Brain microvascular endothelial cell (primary cell): ENCODE data around the gene MEGF11.

Experiments used
- DNase-seq: peaks from one replicate; pipeline ENCODE4 v3.0.0-alpha.2; 2020
- H3K27ac ChIP-seq: fragments of 250-450 bp; sonication (Bioruptor Pico); 2 replicates; pipeline ENCODE4 v1.5.1; 2020; ENCODE audit warnings: mild to moderate bottlenecking, moderate library complexity
- H3K27me3 ChIP-seq: fragments of 250-450 bp; sonication (Bioruptor Pico); replicated peaks from 2 replicates; pipeline ENCODE4 v1.5.1; 2020; ENCODE audit warnings: mild to moderate bottlenecking
- H3K36me3 ChIP-seq: fragments of 250-450 bp; sonication (Bioruptor Pico); replicated peaks from 2 replicates; pipeline ENCODE4 v1.5.1; 2020; ENCODE audit warnings: mild to moderate bottlenecking
- H3K4me3 ChIP-seq: 2 replicates; pipeline ENCODE4 v1.5.1; 2011; ENCODE audit warnings: low read depth, mild to moderate bottlenecking, control low read depth, low read length, moderate library complexity
- CTCF ChIP-seq: IDR thresholded peaks from 2 replicates; pipeline ENCODE4 v1.5.1; 2011; ENCODE audit warnings: low read depth, mild to moderate bottlenecking, moderate library complexity, low read length, control low read depth, inconsistent platforms; ENCODE audit errors: missing control alignments
- in situ Hi-C: cut with HindIII; loops from 2 replicates; pipeline ENCODE4 v1.10.0; 2017; ENCODE audit warnings: low sequenced_read_pairs, low pct_ligation_motif_present

MEGF11 gene

GRCh38 chr15:65918357-65918920 is 335.1 kb downstream of the MEGF11 start:
- Histone ChIP-seq H3K27me3 (no peaks in the 10 kb centered on the region), H3K27ac (no peak overlapping the region), H3K4me3 (no peak overlapping the region), H3K36me3 (no peaks in the 10 kb centered on the region)
- in situ Hi-C loops: no loop called here
- no peak for TF ChIP-seq CTCF
- DNase-seq: no peak

GRCh38 chr15:65917936-65918335 is 335.6 kb downstream of the MEGF11 start:
- no peaks in the 10 kb centered on the region for H3K36me3 ChIP-seq
- in situ Hi-C loops: no loop called here
- no peak for DNase-seq
- H3K27ac ChIP-seq: no peak overlapping the region
- TF ChIP-seq CTCF: no peak
- no peak overlapping the region for H3K4me3 ChIP-seq
- H3K27me3 ChIP-seq: no peaks in the 10 kb centered on the region

DNA sequence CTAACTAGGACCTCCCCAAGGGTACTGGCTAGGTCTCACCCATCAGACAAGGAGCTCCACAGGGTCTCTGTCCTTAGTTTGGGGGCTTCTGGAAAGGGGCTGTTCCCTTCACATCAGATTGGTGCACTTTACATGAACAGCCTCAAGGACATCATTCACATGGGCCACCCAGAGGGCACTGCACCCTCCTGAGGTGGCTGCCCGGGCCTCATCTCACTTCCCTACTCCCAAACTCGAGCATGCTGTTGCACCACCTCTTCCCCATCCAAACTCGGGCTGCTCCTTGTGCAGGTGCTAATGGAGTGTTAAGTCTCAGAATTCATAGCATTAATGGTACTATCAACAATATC is 336.2 kb downstream of the MEGF11 start:
- no peak for TF ChIP-seq CTCF
- Histone ChIP-seq H3K27ac (no peak overlapping the region), H3K36me3 (no peaks in the 10 kb centered on the region), H3K4me3 (no peak overlapping the region), H3K27me3 (no peaks in the 10 kb centered on the region)
- in situ Hi-C loops: no loop called here
- DNase-seq: no peak

- TF ChIP-seq CTCF: peak; percentile 86
- H3K36me3 ChIP-seq: no peaks in the 10 kb centered on the region
- in situ Hi-C loops: no loop called here
- DNase-seq: peak; percentile 57
- no peak overlapping the region for H3K4me3 ChIP-seq
- no peaks in the 10 kb centered on the region for H3K27me3 ChIP-seq
- H3K27ac ChIP-seq: no peak overlapping the region
Measured at GRCh38 chr15:65916664-65917406, 336.7 kb downstream of the MEGF11 start.

DNA sequence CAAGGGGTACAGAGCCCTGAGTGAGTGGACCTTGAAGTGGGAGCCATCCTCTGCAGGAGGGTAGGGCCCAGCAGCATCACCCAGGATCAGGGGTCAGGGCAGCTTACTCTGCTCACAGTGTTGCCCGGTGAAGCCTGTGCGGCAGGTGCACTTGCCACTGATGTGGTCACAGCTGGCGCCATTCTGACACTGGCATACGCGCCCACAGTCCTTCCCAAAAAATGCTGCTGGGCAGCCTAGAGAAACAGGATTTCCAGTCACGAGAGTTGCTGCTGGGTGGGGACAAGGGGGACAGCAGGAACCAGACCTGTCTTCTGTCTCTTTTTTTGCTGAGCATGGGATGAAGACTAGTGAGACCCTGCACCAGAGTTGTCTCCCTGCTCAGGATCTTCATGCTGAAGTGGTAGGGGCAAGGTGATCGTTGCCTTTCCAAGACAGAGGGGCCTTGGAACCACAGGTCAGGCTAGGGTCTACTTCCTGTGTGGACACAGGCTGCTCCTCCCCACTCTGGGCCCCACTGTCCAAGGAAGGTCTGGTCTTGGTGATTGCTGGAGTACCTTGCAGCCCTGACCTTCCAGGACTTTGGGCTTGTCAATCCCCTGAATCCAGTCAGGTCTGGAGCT is 337.4 kb downstream of the MEGF11 start:
- Histone ChIP-seq H3K4me3 (no peak overlapping the region), H3K27me3 (no peaks in the 10 kb centered on the region), H3K36me3 (peaks cover 5% of the 10 kb centered on the region), H3K27ac (no peak overlapping the region)
- TF ChIP-seq CTCF: no peak
- no peak for DNase-seq
- in situ Hi-C loops: no loop called here
